Raji (cell line): ENCODE measurements around the gene SEC14L1.

ENCODE experiments used
- POLR2A ChIP-seq: IDR thresholded peaks from 2 replicates; pipeline ENCODE4 v1.6.1; 2011; ENCODE audit warnings: low read depth, low read length, control low read depth; ENCODE audit not compliant: insufficient read depth

SEC14L1 gene

GRCh38 chr17:77247048-77247541, 106.3 kb downstream of the SEC14L1 start:
- TF ChIP-seq POLR2A, result no peak

- no peak for TF ChIP-seq POLR2A
These were observed 106.8 kb downstream of the SEC14L1 start for GRCh38 chr17:77247609-77248008.

- no peak for TF ChIP-seq POLR2A
These were observed 107.7 kb downstream of the SEC14L1 start for GRCh38 chr17:77248216-77249114.

- no peak for TF ChIP-seq POLR2A
These were observed 110.9 kb downstream of the SEC14L1 start for GRCh38 chr17:77251622-77252183.

DNA sequence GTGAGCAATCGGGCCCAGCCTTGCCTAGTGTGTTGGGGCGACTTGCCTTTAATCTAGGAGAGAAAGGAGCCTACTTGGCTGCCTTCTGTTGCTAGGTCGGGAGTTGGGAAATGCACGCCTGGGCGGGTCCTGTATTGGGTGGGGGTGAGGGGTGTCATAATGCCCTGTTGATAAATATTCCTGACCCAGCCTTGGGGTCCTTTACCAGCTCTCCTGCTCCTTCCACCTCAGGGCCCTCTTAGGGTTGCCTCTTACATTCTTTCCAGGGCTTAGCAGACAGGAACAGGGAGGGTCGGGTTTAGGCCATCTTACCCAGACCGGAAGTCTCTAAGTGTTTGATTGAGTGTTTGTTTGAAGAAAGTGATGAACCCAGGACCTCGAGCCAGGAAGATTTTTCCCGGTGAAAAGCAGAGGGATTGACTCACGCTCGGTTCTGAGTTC, 112.9 kb downstream of the SEC14L1 start:
- TF ChIP-seq POLR2A, result no peak

GRCh38 chr17:77254951-77255825, 114.4 kb downstream of the SEC14L1 start:
- TF ChIP-seq POLR2A, result no peak

- TF ChIP-seq POLR2A, result no peak
These were observed 115.9 kb downstream of the SEC14L1 start for GRCh38 chr17:77256710-77257109.

- TF ChIP-seq POLR2A, result no peak
These were observed 116.4 kb downstream of the SEC14L1 start for GRCh38 chr17:77257169-77257568.

- TF ChIP-seq POLR2A, result no peak
These were observed 117.1 kb downstream of the SEC14L1 start for GRCh38 chr17:77257596-77258458.

DNA sequence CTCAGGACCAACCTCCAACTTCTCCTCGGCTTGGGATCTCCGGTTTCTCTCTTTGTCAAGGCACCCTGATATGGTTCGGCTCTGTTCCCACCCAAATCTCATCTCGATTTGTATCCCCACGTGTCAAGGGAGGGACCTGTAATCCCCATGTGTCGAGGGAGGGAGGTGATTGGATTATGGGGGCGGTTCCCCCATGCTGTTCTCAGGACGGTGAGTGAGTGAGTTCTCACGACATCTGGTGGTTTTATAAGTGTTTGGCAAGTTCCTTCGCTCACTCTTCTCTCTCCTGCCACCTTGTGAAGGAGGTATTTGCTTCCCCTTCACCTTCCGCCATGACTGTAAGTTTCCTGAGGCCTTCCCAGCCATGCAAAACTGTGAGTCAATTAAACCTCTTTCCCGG, 117.9 kb downstream of the SEC14L1 start:
- no peak for TF ChIP-seq POLR2A

DNA sequence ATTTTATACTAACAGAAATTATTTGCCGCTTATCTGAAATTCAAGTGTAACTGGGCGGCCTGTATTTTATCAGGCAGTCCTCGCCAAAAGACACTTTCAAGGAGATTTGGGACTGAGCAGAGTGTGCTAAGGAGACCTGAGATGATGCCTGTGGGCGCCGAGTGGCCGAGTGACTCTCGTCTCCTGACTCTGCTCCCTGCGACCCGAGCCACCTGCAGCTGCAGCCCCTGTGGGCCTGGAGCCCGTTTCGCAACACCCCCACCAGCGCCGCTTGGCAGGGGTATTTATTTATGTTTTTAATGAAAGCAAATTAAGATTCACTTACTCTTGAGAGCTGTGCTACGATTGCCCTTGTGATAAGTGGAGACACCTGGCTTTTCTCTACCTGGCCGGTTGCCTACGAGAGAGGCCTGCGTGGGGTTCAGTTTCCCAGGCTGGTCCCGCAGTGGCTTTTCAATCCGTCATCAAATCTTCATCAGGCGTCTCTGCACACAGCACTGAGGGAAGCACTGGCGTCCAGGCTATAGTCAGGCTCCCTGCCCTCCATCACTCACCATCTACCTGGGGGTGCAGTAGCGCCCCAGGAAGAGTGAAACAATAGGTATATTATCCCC, 124.0 kb downstream of the SEC14L1 start:
- no peak for TF ChIP-seq POLR2A

GRCh38 chr17:77266213-77266612, 125.4 kb downstream of the SEC14L1 start:
- TF ChIP-seq POLR2A, result no peak
